GM18870 (cell line): ENCODE data around the gene NKIRAS1.
"Not testable (repeated sequence)": the region's sequence is repeated elsewhere in the genome, so short reads cannot be mapped to it uniquely, and the experiment has no call there.

Experiments used
- ATAC-seq: cut with Tn5 transposase; IDR thresholded peaks from one replicate; pipeline ENCODE4 v1.9.1; 2021; ENCODE audit warnings: moderate library complexity; ENCODE audit not compliant: unreplicated experiment

NKIRAS1 gene

GRCh38 chr3:23941440-23941839 lies 24.6 kb upstream of the NKIRAS1 start:
- no peak for ATAC-seq

- ATAC-seq, result no peak
These were observed 24.0 kb upstream of the NKIRAS1 start for GRCh38 chr3:23940775-23941174.

- no peak for ATAC-seq
These were observed 21.9 kb upstream of the NKIRAS1 start for GRCh38 chr3:23938688-23939087.

- ATAC-seq, result no peak
These were observed 20.5 kb upstream of the NKIRAS1 start for GRCh38 chr3:23937296-23937695.

GRCh38 chr3:23934253-23934652 lies 17.5 kb upstream of the NKIRAS1 start:
- no peak for ATAC-seq

- ATAC-seq, result no peak
These were observed 15.8 kb upstream of the NKIRAS1 start for GRCh38 chr3:23932571-23932970.

- no peak for ATAC-seq
These were observed 14.8 kb upstream of the NKIRAS1 start for GRCh38 chr3:23931597-23931996.

- ATAC-seq, result no peak
These were observed 11.7 kb upstream of the NKIRAS1 start for GRCh38 chr3:23928524-23928923.

GRCh38 chr3:23926736-23927135 lies 9.9 kb upstream of the NKIRAS1 start:
- no peak for ATAC-seq

- ATAC-seq, result no peak
These were observed 9.5 kb upstream of the NKIRAS1 start for GRCh38 chr3:23926246-23926645.

GRCh38 chr3:23923786-23924185 lies 7.0 kb upstream of the NKIRAS1 start:
- no peak for ATAC-seq

- ATAC-seq, result no peak
These were observed 4.3 kb upstream of the NKIRAS1 start for GRCh38 chr3:23921052-23921511.

GRCh38 chr3:23920151-23920655 lies 3.4 kb upstream of the NKIRAS1 start:
- no peak for ATAC-seq

GRCh38 chr3:23919628-23920027 lies 2.8 kb upstream of the NKIRAS1 start:
- ATAC-seq, result no peak

GRCh38 chr3:23918331-23918730 lies 1.5 kb upstream of the NKIRAS1 start:
- ATAC-seq, result not testable (repeated sequence)

- ATAC-seq, result not testable (repeated sequence)
These were observed 1.0 kb upstream of the NKIRAS1 start for GRCh38 chr3:23917679-23918303.

GRCh38 chr3:23916152-23916885 lies 471 bp downstream of the NKIRAS1 start:
- ATAC-seq, result peak; percentile 49

GRCh38 chr3:23915537-23916108 lies 1.2 kb downstream of the NKIRAS1 start:
- no peak for ATAC-seq

- no peak for ATAC-seq
These were observed 2.7 kb downstream of the NKIRAS1 start for GRCh38 chr3:23913873-23914743.

GRCh38 chr3:23913182-23913581 lies 3.6 kb downstream of the NKIRAS1 start:
- no peak for ATAC-seq

- ATAC-seq, result not testable (repeated sequence)
These were observed 4.5 kb downstream of the NKIRAS1 start for GRCh38 chr3:23912335-23912734.
